Ishikawa (cell line): ENCODE results near the gene MTHFD2.

Experiments
- CEBPB ChIP-seq: IDR thresholded peaks from 2 replicates; pipeline ENCODE4 v1.6.1; 2012
- EGR1 ChIP-seq: IDR thresholded peaks from 2 replicates; pipeline ENCODE4 v1.6.1; 2012
- EP300 ChIP-seq: IDR thresholded peaks from 2 replicates; pipeline ENCODE4 v1.6.1; 2012; ENCODE audit warnings: borderline replicate concordance
- FOXM1 ChIP-seq: IDR thresholded peaks from 2 replicates; pipeline ENCODE4 v1.6.1; 2012; ENCODE audit warnings: low read depth, borderline replicate concordance
- RAD21 ChIP-seq: IDR thresholded peaks from 2 replicates; pipeline ENCODE4 v1.6.1; 2012; ENCODE audit warnings: low read depth
- TAF1 ChIP-seq: IDR thresholded peaks from 2 replicates; pipeline ENCODE4 v1.6.1; 2012; ENCODE audit warnings: low read depth, mild to moderate bottlenecking
- TCF12 ChIP-seq: IDR thresholded peaks from 2 replicates; pipeline ENCODE4 v1.6.1; 2012; ENCODE audit warnings: low read depth
- TEAD4 ChIP-seq: IDR thresholded peaks from 2 replicates; pipeline ENCODE4 v1.6.1; 2012
- YY1 ChIP-seq: IDR thresholded peaks from 2 replicates; pipeline ENCODE4 v1.6.1; 2012; ENCODE audit warnings: low read depth
- TF ChIP-seq, protein P1 (sequence below): IDR thresholded peaks from 2 replicates; pipeline ENCODE4 v1.6.1; 2012
- TF ChIP-seq, protein P2 (sequence below): IDR thresholded peaks from 2 replicates; pipeline ENCODE4 v1.6.1; 2012; ENCODE audit warnings: low read depth, mild to moderate bottlenecking

DNA sequence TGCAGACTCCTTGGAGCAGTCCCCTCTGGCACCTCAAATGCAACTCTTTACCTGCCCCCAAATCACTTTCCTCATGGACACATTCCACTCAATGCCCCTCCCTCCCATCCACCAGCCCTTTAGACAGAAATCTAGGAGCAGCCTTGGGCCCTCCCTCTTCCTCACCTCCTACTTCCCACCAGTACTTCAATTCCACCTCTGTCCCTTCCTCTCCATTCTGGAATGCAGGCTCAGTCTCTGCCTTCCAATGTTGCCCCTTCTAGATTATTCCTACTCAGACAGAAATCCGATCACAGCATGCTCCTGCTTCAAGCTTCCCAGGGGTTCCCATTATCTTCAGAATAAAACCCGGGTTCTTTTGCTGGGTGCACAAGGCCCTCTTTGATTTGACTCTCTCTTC, 62.1 kb downstream of the MTHFD2 start:
- TF ChIP-seq EP300 (no peak), YY1 (no peak), CEBPB (no peak), TCF12 (no peak), RAD21 (no peak), TAF1 (no peak), FOXM1 (no peak), EGR1 (no peak), TEAD4 (no peak)
- TF ChIP-seq, protein P1, sequence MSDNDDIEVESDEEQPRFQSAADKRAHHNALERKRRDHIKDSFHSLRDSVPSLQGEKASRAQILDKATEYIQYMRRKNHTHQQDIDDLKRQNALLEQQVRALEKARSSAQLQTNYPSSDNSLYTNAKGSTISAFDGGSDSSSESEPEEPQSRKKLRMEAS: no peak
- TF ChIP-seq, protein P2, sequence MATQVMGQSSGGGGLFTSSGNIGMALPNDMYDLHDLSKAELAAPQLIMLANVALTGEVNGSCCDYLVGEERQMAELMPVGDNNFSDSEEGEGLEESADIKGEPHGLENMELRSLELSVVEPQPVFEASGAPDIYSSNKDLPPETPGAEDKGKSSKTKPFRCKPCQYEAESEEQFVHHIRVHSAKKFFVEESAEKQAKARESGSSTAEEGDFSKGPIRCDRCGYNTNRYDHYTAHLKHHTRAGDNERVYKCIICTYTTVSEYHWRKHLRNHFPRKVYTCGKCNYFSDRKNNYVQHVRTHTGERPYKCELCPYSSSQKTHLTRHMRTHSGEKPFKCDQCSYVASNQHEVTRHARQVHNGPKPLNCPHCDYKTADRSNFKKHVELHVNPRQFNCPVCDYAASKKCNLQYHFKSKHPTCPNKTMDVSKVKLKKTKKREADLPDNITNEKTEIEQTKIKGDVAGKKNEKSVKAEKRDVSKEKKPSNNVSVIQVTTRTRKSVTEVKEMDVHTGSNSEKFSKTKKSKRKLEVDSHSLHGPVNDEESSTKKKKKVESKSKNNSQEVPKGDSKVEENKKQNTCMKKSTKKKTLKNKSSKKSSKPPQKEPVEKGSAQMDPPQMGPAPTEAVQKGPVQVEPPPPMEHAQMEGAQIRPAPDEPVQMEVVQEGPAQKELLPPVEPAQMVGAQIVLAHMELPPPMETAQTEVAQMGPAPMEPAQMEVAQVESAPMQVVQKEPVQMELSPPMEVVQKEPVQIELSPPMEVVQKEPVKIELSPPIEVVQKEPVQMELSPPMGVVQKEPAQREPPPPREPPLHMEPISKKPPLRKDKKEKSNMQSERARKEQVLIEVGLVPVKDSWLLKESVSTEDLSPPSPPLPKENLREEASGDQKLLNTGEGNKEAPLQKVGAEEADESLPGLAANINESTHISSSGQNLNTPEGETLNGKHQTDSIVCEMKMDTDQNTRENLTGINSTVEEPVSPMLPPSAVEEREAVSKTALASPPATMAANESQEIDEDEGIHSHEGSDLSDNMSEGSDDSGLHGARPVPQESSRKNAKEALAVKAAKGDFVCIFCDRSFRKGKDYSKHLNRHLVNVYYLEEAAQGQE: no peak
